Tibial nerve (tissue), 4 donors: ENCODE results near the gene FBXL16.

ENCODE experiments used
- CTCF ChIP-seq, 5 experiments: fragments of 200-600 bp in 3 of 5; fragments of 450-650 bp in 2 of 5; sonication (generic) in 3 of 5; IDR thresholded peaks; one replicate each; pipeline ENCODE4 v1.5.1; 2016 to 2019; ENCODE audit warnings: antibody characterized with exemption in 5 of 5, mild to moderate bottlenecking in 3 of 5, moderate library complexity in 2 of 5
- EP300 ChIP-seq, 2 donors: sonication (generic); formaldehyde crosslinking; IDR thresholded peaks; one replicate each; pipeline ENCODE4 v1.6.1; 2017; ENCODE audit warnings: antibody characterized with exemption in 2 of 2, mild to moderate bottlenecking in 1 of 2
- POLR2A ChIP-seq, 2 donors: fragments of 450-650 bp; IDR thresholded peaks; one replicate each; pipeline ENCODE4 v1.6.1; 2017; ENCODE audit warnings: antibody characterized with exemption in 2 of 2, mild to moderate bottlenecking in 2 of 2, moderate library complexity in 2 of 2

- TF ChIP-seq EP300 (IDR thresholded peaks at IDR 0.05) (no peak), POLR2A (IDR thresholded peaks at IDR 0.05) (no peak), CTCF (IDR thresholded peaks at IDR 0.05) (no peak)
Measured at GRCh38 chr16:702341-702740, 3.3 kb downstream of the FBXL16 start.
